NCI-H146 treated with DMSO at 0.1 percent for 48 hours (cell line): ENCODE results near the gene RLN2.
"Not testable (repeated sequence)": the region's sequence is repeated elsewhere in the genome, so short reads cannot be mapped to it uniquely, and the experiment has no call there.

ENCODE experiments used
- DNase-seq: peaks from one replicate; lab custom pipeline; 2025; ENCODE audit not compliant: unreplicated experiment; lab: John Stamatoyannopoulos, UW

RLN2 gene

GRCh38 chr9:5303840-5304795 lies at the start of gene RLN2:
Gene RLN2, minus strand, starts transcription at chr9:5304716. Its CDS starts 136 bp downstream, at chr9:5304580.
- DNase-seq, result not testable (repeated sequence)

- DNase-seq, result no peak
These were observed 49.7 kb upstream of the RLN2 start for GRCh38 chr9:5354184-5354583.

GRCh38 chr9:5352637-5353248 lies 48.2 kb upstream of the RLN2 start:
- no peak for DNase-seq

DNA sequence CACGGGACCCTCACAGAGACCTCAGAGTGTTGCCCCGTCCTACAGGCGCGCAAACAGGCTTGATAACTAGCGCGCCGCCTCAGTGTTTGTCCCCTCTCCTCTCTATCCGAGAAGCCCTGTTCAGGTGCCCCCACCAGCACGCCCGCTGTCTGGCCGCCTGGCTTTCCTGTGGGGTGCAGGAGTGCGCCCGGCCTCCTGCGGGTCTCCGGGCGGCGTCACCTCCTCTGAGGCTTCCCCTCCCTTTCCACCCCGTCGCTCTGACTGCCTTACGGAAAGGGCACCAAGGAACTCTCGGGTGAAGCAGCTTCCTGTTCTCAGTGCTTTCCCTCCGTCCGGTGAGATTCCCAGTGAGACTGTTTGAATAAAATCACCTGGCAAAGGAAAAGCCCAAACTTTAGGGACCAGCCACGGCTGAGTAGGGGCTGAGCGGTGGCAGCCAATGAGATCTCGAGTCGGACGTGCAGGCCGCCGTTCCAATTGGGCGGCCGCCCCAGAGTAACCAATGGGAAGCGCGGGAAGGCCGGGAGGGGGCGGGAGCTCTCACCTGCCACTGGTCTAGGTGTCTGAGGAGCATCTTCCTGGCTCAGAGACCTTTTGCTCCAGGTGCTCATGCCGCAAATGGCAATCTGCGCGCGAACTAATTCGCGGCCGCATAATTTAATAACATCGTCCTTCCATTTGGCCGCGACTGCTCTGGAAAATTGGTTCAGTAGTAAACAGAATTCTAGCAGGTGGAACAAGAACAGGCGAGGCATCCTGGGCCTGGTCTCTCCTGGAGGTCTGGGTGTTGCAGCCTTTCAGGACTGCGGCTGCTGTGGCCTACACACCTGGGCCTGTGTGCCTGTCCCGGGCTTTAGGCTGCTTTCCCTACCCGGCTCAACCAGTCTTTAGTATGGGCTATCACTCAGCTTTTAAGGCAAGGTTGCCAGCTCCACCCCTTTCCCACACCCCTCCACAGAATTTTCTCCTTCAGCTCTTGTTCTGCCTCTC lies 34.8 kb upstream of the RLN2 start, which contains the start of gene RLN1:
Gene RLN1 (minus strand): TSS at position 885 of the 990 bp plus-strand sequence. CDS start 130 bp downstream, at position 755.
- DNase-seq, result not testable (repeated sequence)

DNA sequence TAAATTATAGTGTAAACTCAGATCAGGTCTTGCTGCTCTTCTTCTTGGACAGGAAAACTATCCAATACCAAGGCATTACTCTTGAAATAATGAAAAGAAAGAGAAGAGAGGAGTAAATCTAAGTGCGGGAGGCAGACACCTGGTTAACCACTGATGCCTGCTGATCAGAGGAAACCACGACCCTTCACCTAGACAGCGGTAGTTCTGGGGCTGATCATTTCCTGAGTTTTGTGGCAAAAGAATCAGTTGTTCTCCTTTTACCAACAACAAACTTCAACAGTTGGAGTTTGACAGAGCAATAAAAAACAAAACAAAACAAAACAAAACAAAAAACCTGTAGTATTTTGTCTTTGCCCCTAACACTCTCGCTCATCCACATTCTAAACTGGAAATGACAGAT lies 32.2 kb upstream of the RLN2 start:
- no peak for DNase-seq

DNA sequence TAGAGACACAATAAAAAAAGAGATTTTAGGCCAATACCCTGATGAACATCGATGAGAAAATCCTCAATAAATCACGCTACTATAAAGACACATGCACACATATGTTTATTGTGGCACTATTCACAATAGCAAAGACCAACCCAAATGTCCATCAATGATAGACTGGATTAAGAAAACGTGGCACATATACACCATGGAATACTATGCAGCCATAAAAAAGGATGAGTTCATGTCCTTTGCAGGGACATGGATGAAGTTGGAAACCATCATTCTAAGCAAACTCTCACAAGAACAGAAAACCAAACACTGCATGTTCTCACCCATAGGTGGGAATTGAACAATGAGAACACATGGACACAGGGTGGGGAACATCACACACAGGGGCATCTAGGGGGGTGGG lies 26.8 kb upstream of the RLN2 start:
- DNase-seq, result not testable (repeated sequence)

GRCh38 chr9:5326893-5327548 lies 22.5 kb upstream of the RLN2 start:
- no peak for DNase-seq

- DNase-seq, result no peak
These were observed 21.7 kb upstream of the RLN2 start for GRCh38 chr9:5326187-5326586.

DNA sequence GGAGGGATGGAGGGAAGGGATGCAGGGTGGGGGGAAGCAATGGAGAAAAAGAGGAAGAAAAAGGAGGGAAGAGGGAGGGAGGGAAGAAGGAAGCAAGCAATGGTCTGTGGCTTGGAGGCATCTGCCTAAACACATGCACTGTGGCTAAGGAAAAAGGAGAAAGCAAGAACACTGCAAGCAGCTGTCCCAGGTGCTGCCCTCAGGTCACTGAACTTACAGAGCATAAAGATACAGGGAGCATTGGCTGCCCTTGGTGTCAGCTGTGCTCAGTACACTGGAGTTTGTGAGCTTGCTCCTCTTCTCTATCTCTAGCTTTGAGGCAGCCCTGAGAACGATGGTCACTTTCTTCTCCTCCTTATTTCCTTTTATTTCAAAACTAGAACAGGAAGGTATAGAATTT lies 17.1 kb upstream of the RLN2 start:
- DNase-seq, result not testable (repeated sequence)

DNA sequence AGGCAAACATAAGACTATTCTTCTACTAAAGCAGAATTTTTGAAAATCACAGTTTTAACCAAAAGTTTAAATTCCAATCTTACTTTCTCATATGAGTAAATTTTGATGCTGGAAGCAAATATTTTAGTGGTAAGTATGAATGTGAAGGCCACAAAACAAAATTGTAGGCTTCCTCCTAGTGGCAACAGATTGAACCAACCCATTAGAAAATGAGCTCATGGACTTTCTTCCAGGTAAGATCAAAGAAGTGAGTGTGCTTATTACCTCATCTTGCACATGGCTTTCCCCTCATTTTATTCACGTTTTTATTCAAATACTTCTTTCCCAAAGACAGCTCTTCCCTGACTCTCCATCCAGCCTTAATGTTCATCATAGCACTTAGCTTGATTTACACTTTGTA lies 16.5 kb upstream of the RLN2 start:
- DNase-seq, result no peak

DNA sequence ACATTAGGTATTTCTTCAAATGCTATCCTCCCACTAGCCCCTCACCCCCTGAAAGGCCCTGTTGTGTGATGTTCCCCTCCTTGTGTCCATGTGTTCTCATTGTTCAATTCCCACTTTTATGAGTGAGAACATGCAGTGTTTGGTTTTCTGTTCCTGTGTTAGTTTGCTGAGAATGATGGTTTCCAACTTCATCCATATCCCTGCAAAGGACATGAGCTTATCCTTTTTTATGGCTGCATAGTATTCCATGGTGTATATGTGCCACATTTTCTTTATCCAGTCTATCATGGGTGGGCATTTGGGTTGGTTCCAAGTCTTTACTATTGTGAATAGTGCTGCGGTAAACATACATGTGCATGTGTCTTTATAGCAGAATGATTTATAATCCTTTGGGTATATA lies 11.9 kb upstream of the RLN2 start:
- DNase-seq, result not testable (repeated sequence)

DNA sequence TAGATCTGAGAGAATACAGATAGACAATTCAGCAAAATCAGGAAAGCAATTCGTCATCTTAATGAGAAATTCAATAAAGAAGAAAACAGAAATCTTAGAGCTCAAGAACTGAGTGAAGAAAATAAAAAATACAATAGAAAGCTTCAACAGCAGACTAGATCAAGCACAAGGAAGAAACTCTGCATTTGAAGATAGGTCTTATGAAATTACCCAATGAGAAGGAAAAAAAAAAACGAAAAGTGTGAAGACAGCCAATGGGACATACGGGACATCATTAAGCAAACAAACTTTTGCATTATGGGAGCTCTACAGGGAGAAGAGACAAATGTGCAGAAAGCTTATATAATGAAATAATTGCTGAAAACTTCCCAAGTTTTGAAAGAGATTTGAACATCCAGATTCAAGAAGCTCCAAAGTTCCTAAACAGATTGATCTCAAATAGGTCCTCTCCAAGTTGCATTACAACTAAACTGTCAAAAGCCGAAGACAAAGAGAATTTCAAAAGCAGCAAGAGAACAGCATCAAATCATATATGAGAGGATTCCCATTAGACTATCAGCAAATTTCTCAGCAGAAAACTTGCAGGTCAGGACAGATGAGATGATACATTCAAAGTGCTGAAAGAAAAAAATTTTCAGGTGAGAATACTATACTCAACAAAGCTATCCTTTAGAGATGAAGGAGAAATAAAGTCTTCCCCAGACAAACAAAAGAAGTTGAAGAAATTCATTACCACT lies 10.8 kb upstream of the RLN2 start:
- DNase-seq, result no peak

DNA sequence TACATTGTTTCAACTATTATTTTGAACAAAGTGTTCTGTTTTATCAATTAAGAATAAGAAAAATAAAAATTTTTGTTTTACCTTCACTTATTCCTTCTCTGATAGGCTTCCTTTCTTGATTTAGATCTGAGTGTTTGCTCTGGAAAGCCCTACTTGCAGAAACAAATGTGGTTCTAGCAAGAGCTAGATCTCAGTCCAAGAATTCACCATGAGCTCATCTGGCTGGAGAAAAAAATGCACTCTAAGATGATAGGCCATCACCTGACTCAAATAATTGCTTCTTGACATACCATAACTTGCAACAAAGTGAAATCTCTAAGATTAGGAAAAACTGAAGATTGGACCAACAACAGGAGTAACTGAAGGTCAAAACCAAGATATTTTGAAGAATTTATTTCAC lies 6.3 kb upstream of the RLN2 start:
- DNase-seq, result no peak

DNA sequence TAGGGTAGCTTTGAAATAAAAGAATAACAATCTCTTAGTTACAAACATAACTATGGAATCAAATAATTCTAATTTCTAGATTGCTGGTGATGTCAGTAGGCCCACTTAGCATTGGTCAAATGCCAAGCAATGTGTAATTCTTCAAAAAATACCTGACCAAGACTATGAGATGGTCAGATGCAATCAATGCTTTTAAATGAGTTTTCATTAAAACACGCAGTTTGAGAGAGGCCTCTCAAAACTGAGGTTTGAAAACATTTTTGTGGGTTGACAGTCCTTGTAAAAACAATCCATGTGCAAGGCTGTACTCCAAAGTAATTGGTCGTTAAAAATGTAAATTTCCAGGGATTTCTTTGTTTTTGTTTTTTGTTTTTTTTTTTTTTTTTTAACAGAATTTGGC lies 1.2 kb upstream of the RLN2 start:
- no peak for DNase-seq

GRCh38 chr9:5301544-5301943 lies 3.0 kb downstream of the RLN2 start:
- DNase-seq, result no peak

GRCh38 chr9:5292141-5292540 lies 12.4 kb downstream of the RLN2 start:
- no peak for DNase-seq

GRCh38 chr9:5288591-5288990 lies 15.9 kb downstream of the RLN2 start:
- no peak for DNase-seq

GRCh38 chr9:5286262-5286661 lies 18.3 kb downstream of the RLN2 start:
- DNase-seq, result no peak

- DNase-seq, result no peak
These were observed 26.0 kb downstream of the RLN2 start for GRCh38 chr9:5278486-5278885.

DNA sequence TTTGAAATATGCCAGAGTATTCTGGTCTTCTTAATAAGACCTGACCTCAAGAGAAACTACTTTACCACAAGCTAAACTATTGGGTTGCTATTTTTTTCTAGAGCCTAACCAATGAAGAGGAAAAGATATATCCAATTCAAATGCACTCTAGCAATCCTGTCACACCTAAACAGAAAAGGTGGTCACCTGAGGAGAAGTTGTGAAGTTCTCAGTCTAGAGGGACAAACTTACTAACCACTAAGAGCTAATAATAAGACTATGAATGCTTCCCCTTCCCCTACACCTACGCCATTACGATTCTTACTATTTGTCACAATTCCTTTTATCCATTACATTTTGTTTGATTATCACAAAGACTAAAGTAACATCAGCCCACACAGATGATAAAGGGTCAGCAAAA lies 29.7 kb downstream of the RLN2 start:
- no peak for DNase-seq
